HCT116 (cell line): ENCODE measurements around the gene SLC44A1. TPM values are rescaled to one million over a fixed set of nuclear protein-coding genes. Genes with fewer than 3 reads are reported as not detected.

ENCODE experiments used
- ATAC-seq: fragments of 200-7000 bp; cut with Tn5 transposase; 2 replicates; pipeline ENCODE4 v1.9.1; 2020; ENCODE audit warnings: mild to moderate bottlenecking, moderate library complexity
- BruUV-seq: library from RNA; stranded (reverse); fragments of 400-500 nt; replicated peaks from 2 replicates; lab custom pipeline; 2021; lab: Mats Ljungman, UMichigan
- CTCF ChIA-PET: fragments of 300-600 bp; sonication (Branson Sonifier 250); formaldehyde crosslinking; loops from one replicate; lab custom pipeline; 2021; ENCODE audit warnings: antibody characterized with exemption; lab: Charles Lee
- POLR2A ChIA-PET: fragments of 300-600, 350-600 bp; sonication (Branson Sonifier 250); formaldehyde crosslinking; loops from one replicate; lab custom pipeline; 2021; ENCODE audit warnings: antibody characterized with exemption; lab: Charles Lee
- RAD21 ChIA-PET, 2 experiments: fragments of 300-600 bp; sonication (Branson Sonifier 250); formaldehyde crosslinking; loops; one replicate each; lab custom pipeline; 2023; ENCODE audit warnings: low total read pairs in 2 of 2; ENCODE audit not compliant: uncharacterized antibody in 2 of 2, unreplicated experiment in 2 of 2, low non-redundant PET in 1 of 2; lab: Charles Lee
- DNase-seq: peaks from one replicate; pipeline ENCODE4 v3.0.0-alpha.2; 2010; ENCODE audit warnings: low read depth, low spot score
- H2AFZ ChIP-seq: fragments of 200-600 bp; shearing (Covaris generic), sonication (generic); 2 replicates; pipeline ENCODE4 v1.6.1; 2017; ENCODE audit warnings: low read depth, mixed run types, mixed read lengths, antibody characterized with exemption, low read length; ENCODE audit not compliant: poor library complexity, severe bottlenecking
- H3K27ac ChIP-seq: 2 replicates; pipeline ENCODE4 v1.5.1; 2012; ENCODE audit warnings: low read depth, low read length
- H3K27me3 ChIP-seq: fragments of 200-600 bp; sonication (generic); 2 replicates; pipeline ENCODE4 v1.6.1; 2016; ENCODE audit warnings: mixed run types, low read length, mixed read lengths; ENCODE audit not compliant: insufficient read depth
- H3K36me3 ChIP-seq, 2 experiments: fragments of 200-500 bp in 1 of 2; fragments of 200-600 bp in 1 of 2; sonication (Bioruptor generic) in 1 of 2; sonication (generic) in 1 of 2; 2 replicates each; pipeline versions ENCODE4 v1.5.1 to v1.6.1; 2014 to 2016; ENCODE audit warnings: low read length in 2 of 2, inconsistent platforms in 1 of 2, mixed read lengths in 1 of 2, mixed run types in 1 of 2; ENCODE audit not compliant: insufficient read depth in 2 of 2, control insufficient read depth in 1 of 2
- H3K4me1 ChIP-seq, 2 experiments: fragments of 200-600 bp in 1 of 2; sonication (generic) in 1 of 2; 2 replicates each; pipeline versions ENCODE4 v1.5.1 to v1.6.1; 2012 to 2017; ENCODE audit warnings: low read length in 2 of 2, inconsistent platforms in 1 of 2, mild to moderate bottlenecking in 1 of 2, mixed read lengths in 1 of 2, mixed run types in 1 of 2, moderate library complexity in 1 of 2; ENCODE audit not compliant: insufficient read depth in 2 of 2, control insufficient read depth in 1 of 2
- H3K4me2 ChIP-seq: fragments of 200-600 bp; sonication (generic); 2 replicates; pipeline ENCODE4 v1.6.1; 2017; ENCODE audit warnings: mixed run types, low read length, mixed read lengths
- H3K4me3 ChIP-seq, 2 experiments: fragments of 200-600 bp in 1 of 2; sonication (generic) in 1 of 2; replicated peaks in 1 of 2; 2 replicates each; pipeline ENCODE4 v1.5.1; 2011 to 2016; ENCODE audit warnings: low read length in 2 of 2, control low read depth in 1 of 2, low read depth in 1 of 2, mild to moderate bottlenecking in 1 of 2, mixed read lengths in 1 of 2, mixed run types in 1 of 2
- H3K79me2 ChIP-seq: fragments of 200-600 bp; sonication (generic); 2 replicates; pipeline ENCODE4 v1.6.1; 2017; ENCODE audit warnings: mild to moderate bottlenecking, mixed run types, low read length, moderate library complexity, mixed read lengths; ENCODE audit not compliant: insufficient read depth
- H3K9ac ChIP-seq: fragments of 200-600 bp; sonication (generic); 2 replicates; pipeline ENCODE4 v1.6.1; 2016; ENCODE audit warnings: low read length, mixed read lengths
- H3K9me2 ChIP-seq: fragments of 200-600 bp; sonication (generic), shearing (Covaris generic); 2 replicates; pipeline ENCODE4 v1.6.1; 2017; ENCODE audit warnings: mixed run types, mild to moderate bottlenecking, moderate library complexity; ENCODE audit not compliant: insufficient read depth
- H3K9me3 ChIP-seq, 2 experiments: fragments of 200-500 bp in 1 of 2; fragments of 200-600 bp in 1 of 2; sonication (Bioruptor generic) in 1 of 2; sonication (generic) in 1 of 2; 2 replicates each; pipeline ENCODE4 v1.6.1; 2014 to 2017; ENCODE audit warnings: low read length in 2 of 2, mixed read lengths in 2 of 2, inconsistent platforms in 1 of 2, low read depth in 1 of 2, mild to moderate bottlenecking in 1 of 2, mixed run types in 1 of 2, moderate library complexity in 1 of 2; ENCODE audit not compliant: control insufficient read depth in 1 of 2, insufficient read depth in 1 of 2
- H4K20me1 ChIP-seq: fragments of 200-600 bp; sonication (generic), shearing (Covaris generic); 2 replicates; pipeline ENCODE4 v1.6.1; 2017; ENCODE audit warnings: mixed run types, mild to moderate bottlenecking, moderate library complexity; ENCODE audit not compliant: insufficient read depth
- ATF3 ChIP-seq: IDR thresholded peaks from 2 replicates; pipeline ENCODE4 v1.6.1; 2012
- CBX3 ChIP-seq: IDR thresholded peaks from 2 replicates; pipeline ENCODE4 v1.6.1; 2012; ENCODE audit warnings: low read depth
- CEBPB ChIP-seq: IDR thresholded peaks from 2 replicates; pipeline ENCODE4 v1.6.1; 2012; ENCODE audit warnings: low read depth
- EZH2 ChIP-seq: fragments of 200-600 bp; sonication (generic); IDR thresholded peaks from 2 replicates; pipeline ENCODE4 v1.6.1; 2017; ENCODE audit warnings: antibody characterized with exemption, mixed run types
- EZH2phosphoT487 ChIP-seq: fragments of 200-600 bp; IDR thresholded peaks from 2 replicates; pipeline ENCODE4 v1.6.1; 2018; ENCODE audit warnings: antibody characterized with exemption, borderline replicate concordance
- MAX ChIP-seq: IDR thresholded peaks from 2 replicates; pipeline ENCODE4 v1.6.1; 2012
- RAD21 ChIP-seq: IDR thresholded peaks from 2 replicates; pipeline ENCODE4 v1.6.1; 2012; ENCODE audit warnings: low read depth, mild to moderate bottlenecking
- ZBTB33 ChIP-seq: IDR thresholded peaks from 2 replicates; pipeline ENCODE4 v1.6.1; 2011; ENCODE audit warnings: mild to moderate bottlenecking, low read length, moderate library complexity; ENCODE audit not compliant: insufficient replicate concordance; ENCODE audit errors: extremely low read depth
- intact Hi-C: fragments of 100-400 bp; cut with micrococcal nuclease; formaldehyde crosslinking; loops from 2 replicates; pipeline ENCODE4 v1.10.0; 2022
- total RNA-seq: library from RNA; stranded (reverse); gene quantifications from one replicate; pipeline ENCODE4 v1.2.1, GENCODE V29; 2021; ENCODE audit not compliant: unreplicated experiment
- TF ChIP-seq, protein P1 (sequence below): IDR thresholded peaks from 2 replicates; pipeline ENCODE4 v1.6.1; 2012; ENCODE audit warnings: low read depth

SLC44A1 gene
- total RNA-seq, 1 experiment from 2014 or later: 44.1 TPM

DNA sequence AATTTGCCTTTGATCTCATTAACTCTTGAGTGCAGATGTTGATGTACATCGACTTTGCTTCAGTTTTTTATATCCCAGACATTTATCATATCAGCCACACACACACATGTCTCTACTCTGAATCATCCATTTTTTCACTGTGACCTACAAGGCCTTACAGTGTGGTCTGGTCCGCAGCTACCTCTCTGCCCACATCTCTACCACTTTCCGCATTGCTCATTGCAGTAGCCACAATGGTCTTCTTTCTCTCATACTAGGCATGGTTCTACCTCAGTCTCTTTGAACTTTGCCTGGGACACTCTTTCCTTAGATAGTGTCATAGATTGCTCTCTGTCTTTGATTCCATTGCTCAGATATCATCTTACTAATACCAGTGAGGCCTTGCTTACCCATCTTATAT is 115.4 kb downstream of the SLC44A1 start:
- Histone ChIP-seq H2AFZ (no peak overlapping the region), H3K79me2 (no peaks in the 10 kb centered on the region), H3K27ac (no peak overlapping the region), H4K20me1 (no peaks in the 10 kb centered on the region), H3K27me3 (no peaks in the 10 kb centered on the region), H3K9me3 (no peaks in the 10 kb centered on the region), H3K9ac (no peak overlapping the region), H3K9me2 (no peaks in the 10 kb centered on the region), H3K4me3 (no peak overlapping the region), H3K36me3 (no peaks in the 10 kb centered on the region), H3K4me2 (no peak overlapping the region), H3K4me1 (no peaks in the 10 kb centered on the region)
- DNase-seq (no peak), ATAC-seq (peak; percentile 30; the same call in 1 of the 2 replicates)
- ChIA-PET POLR2A (no interaction called here), CTCF (no interaction called here), RAD21 (no interaction called here)
- TF ChIP-seq RAD21 (no peak), EZH2 (no peak), CBX3 (no peak), ATF3 (no peak), MAX (no peak), CEBPB (no peak), ZBTB33 (no peak), EZH2phosphoT487 (no peak)
- TF ChIP-seq, protein P1, sequence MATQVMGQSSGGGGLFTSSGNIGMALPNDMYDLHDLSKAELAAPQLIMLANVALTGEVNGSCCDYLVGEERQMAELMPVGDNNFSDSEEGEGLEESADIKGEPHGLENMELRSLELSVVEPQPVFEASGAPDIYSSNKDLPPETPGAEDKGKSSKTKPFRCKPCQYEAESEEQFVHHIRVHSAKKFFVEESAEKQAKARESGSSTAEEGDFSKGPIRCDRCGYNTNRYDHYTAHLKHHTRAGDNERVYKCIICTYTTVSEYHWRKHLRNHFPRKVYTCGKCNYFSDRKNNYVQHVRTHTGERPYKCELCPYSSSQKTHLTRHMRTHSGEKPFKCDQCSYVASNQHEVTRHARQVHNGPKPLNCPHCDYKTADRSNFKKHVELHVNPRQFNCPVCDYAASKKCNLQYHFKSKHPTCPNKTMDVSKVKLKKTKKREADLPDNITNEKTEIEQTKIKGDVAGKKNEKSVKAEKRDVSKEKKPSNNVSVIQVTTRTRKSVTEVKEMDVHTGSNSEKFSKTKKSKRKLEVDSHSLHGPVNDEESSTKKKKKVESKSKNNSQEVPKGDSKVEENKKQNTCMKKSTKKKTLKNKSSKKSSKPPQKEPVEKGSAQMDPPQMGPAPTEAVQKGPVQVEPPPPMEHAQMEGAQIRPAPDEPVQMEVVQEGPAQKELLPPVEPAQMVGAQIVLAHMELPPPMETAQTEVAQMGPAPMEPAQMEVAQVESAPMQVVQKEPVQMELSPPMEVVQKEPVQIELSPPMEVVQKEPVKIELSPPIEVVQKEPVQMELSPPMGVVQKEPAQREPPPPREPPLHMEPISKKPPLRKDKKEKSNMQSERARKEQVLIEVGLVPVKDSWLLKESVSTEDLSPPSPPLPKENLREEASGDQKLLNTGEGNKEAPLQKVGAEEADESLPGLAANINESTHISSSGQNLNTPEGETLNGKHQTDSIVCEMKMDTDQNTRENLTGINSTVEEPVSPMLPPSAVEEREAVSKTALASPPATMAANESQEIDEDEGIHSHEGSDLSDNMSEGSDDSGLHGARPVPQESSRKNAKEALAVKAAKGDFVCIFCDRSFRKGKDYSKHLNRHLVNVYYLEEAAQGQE: no peak
- BruUV-seq: no TSS peak
- intact Hi-C loops: no loop called here
